HG03460 (cell line): ENCODE results near the gene DEFB121.
"Not testable (repeated sequence)": the region's sequence is repeated elsewhere in the genome, so short reads cannot be mapped to it uniquely, and the experiment has no call there.

ENCODE experiments used
- ATAC-seq: cut with Tn5 transposase; IDR thresholded peaks from one replicate; pipeline ENCODE4 v1.9.1; 2021; ENCODE audit not compliant: unreplicated experiment

The DEFB121 gene, protein sequence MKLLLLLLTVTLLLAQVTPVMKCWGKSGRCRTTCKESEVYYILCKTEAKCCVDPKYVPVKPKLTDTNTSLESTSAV

GRCh38 chr20:31406115-31406514 is at the start of gene DEFB121:
DEFB121 (minus strand) TSS chr20:31406215; CDS start chr20:31406152, 63 bp downstream.
- no peak for ATAC-seq

DNA sequence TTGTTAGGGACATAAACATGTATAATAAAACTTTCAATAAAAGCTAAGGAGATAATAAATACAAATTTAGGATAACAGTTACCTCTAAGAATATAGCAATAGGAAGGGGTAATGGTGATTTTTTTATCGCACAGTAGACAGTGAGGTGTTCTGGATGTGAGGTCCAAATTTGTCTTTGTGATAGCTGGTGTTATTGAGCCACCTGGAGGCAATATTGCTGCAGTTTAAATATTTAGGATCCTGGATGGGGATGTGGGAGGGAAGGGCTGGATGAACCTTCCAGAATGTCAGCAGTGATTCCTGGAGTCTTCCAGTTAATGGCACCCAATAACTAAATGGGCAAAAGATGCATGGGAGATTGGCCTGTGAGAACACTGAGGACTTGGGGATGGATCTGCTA is 48.3 kb upstream of the DEFB121 start:
- ATAC-seq = no peak

DNA sequence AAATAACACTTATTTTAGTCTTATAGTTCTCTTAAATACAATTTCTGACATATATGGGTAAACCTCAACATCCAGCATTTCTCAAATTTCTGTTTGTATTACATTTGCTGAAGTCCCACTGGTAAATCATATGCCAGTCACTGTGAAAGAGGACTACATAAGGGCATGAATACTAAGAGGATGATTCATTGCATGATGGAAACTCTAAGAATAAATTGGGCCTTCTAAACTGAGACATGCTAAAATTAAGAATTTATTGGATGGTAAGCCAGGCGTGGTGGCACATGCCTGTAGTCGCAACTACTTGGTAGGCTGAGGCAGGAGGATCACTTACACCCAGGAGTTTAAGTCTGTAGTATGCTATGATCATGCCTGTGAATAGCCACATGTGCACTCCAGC is 46.6 kb upstream of the DEFB121 start:
- ATAC-seq = no peak

DNA sequence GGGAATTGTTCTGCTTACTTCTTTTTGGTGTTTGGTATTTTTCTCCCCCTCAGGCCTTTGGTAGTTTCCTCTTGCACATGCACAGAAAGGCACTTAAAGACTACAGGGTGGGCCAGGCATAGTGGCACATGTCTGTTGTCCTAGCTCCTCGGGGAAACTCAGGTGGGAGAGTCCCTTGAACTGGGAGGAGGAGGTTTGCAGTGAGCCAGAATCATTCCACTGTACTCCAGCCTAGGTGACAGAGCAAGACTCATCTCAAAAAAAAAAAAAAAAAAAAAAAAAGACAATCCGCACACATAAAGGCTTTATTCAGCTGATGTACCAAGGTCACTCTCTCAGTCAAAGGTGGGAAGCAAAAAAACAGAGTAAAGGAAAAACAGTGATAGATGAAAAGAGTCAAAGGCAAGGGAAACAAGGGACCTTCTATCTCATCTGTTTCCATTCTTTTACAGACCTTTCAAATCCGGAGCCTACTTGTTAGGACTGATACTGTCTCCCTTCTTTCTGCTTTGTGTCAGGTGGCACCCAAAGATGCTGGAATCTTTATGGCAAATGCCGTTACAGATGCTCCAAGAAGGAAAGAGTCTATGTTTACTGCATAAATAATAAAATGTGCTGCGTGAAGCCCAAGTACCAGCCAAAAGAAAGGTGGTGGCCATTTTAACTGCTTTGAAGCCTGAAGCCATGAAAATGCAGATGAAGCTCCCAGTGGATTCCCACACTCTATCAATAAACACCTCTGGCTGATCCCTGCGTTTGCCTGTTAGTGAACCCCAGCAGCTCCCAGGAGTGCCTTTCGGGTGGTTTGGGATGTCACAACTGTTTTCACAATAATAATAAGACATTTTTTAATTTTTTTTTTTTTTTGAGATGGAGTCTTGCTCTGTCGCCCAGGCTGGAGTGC is 43.7 kb upstream of the DEFB121 start:
- ATAC-seq = no peak

GRCh38 chr20:31446084-31446819 is 40.2 kb upstream of the DEFB121 start:
- ATAC-seq = no peak

GRCh38 chr20:31440012-31440659 is 34.1 kb upstream of the DEFB121 start, which contains the start of gene DEFB123:
DEFB123 (plus strand) TSS chr20:31440632; CDS start chr20:31440699, 67 bp downstream.
- ATAC-seq = no peak

- ATAC-seq = no peak
These were observed 24.6 kb upstream of the DEFB121 start for GRCh38 chr20:31430568-31431115.

- ATAC-seq = not testable (repeated sequence)
These were observed 21.6 kb upstream of the DEFB121 start for GRCh38 chr20:31427576-31427975.

- ATAC-seq = not testable (repeated sequence)
These were observed 21.0 kb upstream of the DEFB121 start for GRCh38 chr20:31426891-31427551.

- ATAC-seq = no peak
These were observed 19.8 kb upstream of the DEFB121 start for GRCh38 chr20:31425797-31426196.

DNA sequence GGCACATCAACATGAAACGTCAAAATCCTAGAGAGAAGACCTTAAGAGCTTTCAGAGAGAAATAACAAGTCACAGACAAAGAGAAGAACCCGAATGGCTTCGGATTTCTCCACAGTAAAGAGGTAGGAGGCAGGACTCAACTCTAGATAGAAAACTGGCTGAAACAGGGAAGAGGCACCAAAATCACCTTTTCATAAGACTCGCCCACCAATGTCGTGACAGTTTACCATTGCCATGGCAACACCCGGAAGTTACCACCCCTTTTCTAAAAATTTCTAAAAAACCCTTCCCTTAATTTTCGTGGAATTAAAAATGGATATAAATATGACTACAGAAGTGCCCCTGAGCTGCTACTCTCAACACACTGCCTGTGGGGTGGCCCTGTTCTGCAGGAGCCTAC is 12.3 kb upstream of the DEFB121 start:
- ATAC-seq = no peak

- ATAC-seq = no peak
These were observed 9.6 kb upstream of the DEFB121 start for GRCh38 chr20:31415653-31416052.

- ATAC-seq = no peak
These were observed 8.4 kb upstream of the DEFB121 start for GRCh38 chr20:31414381-31414780.

DNA sequence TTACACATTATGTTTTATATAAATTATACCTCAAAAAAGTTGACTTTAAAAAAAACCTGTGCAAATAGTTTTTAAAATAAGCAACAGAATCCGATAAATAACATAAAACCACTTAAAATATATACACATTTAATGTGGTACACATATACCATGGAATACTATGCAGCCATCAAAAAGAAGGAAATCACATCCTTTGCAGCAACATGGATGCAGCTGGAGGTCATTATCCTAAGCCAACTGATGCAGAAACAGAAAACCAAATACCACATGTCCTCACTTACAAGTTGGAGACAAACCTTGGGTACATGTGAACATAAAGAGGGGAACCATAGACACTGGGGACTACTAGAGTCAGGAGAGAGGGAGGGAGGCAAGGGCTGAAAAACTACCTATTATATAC is 4.0 kb upstream of the DEFB121 start:
- ATAC-seq = no peak

GRCh38 chr20:31403886-31404285 is 2.1 kb downstream of the DEFB121 start:
- no peak for ATAC-seq

DNA sequence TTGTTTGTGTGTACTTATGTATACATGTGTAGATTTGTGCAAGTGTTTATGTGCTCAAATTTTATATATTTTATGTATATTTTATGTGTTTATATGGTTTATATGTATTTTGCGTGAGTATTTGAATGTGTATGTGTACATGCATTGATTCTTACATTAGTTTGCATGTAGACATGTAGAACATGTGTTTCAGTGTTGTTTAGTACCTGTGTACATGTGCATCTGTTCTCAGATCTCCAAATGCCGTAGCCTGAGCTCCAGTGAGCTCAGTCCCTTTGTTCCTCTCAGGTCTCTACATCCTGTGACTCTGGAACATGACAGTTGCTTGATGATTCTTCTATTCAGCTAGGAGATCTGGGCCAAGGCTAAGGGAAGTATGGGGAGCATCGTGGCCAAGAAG is 11.1 kb downstream of the DEFB121 start:
- ATAC-seq = no peak

GRCh38 chr20:31392836-31393235 is 13.2 kb downstream of the DEFB121 start:
- ATAC-seq = no peak

DNA sequence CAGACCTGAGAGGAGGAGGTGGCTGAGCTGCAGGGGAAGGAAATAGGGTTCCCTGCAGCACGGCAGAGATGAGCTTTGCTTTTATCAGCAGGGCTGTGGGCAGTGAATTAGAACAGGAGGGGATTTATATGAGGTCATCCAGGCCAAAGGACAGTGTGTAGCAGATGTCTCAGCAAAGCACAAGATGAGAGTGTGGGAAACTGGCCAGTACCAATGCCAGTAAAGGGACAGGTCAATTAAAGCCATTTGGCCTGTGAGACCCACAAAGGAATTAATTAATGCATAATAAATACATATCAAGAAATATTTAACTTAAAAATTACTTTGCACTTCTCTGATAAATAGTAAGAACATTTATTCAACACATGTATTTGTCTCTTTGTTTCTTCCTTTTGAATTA is 15.5 kb downstream of the DEFB121 start, which contains the start of gene DEFB119:
Gene DEFB119, minus strand, starts transcription at position 101 of the 400 bp plus-strand sequence. CDS start 107 bp downstream, outside the sequence.
- no peak for ATAC-seq

- ATAC-seq = no peak
These were observed 31.7 kb downstream of the DEFB121 start for GRCh38 chr20:31374346-31374745.

DNA sequence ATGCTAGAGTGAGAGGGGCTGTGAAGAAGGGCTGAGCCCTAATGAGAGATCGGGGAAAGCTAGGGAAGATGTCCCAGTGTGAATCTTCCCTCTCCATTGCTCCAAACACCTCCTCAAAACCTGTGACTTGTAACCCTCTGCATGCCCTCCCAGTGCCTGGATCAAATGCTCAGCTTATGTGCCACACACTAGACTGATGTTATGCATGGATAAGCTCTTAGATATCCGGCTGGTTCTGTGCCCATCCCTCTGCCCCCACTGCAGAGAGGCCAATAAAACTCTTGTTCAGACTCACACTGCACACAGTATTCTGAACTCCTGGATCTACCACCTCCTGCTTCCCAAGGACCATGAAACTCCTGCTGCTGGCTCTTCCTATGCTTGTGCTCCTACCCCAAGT is 37.7 kb downstream of the DEFB121 start, which contains the start of gene DEFB118:
Gene DEFB118, plus strand, starts transcription at position 301 of the 400 bp plus-strand sequence. Its CDS starts 50 bp downstream, at position 351.
- no peak for ATAC-seq
